Smooth muscle cell (in vitro differentiated cells): ENCODE data around the gene ADIPOR1. TPM values are rescaled to one million over a fixed set of nuclear protein-coding genes. Genes with fewer than 3 reads are reported as not detected.
"Not testable (repeated sequence)": the region's sequence is repeated elsewhere in the genome, so short reads cannot be mapped to it uniquely, and the experiment has no call there.

Experiments
- DNase-seq: peaks from one replicate; lab custom pipeline; 2025; ENCODE audit not compliant: unreplicated experiment; lab: John Stamatoyannopoulos, UW
- H2AFZ ChIP-seq: fragments of 200-600 bp; sonication (generic); 2 replicates; pipeline ENCODE4 v1.6.0; 2016; ENCODE audit warnings: antibody characterized with exemption, low read depth, mild to moderate bottlenecking
- H3F3A ChIP-seq: fragments of 200-600 bp; sonication (generic); 2 replicates; pipeline ENCODE4 v1.6.0; 2017; ENCODE audit warnings: antibody characterized with exemption, low read depth
- H3K27ac ChIP-seq: fragments of 200-600 bp; sonication (generic); 2 replicates; pipeline ENCODE4 v1.5.1; 2016; ENCODE audit warnings: low read depth, mild to moderate bottlenecking
- H3K27me3 ChIP-seq: fragments of 200-600 bp; sonication (generic); 2 replicates; pipeline ENCODE4 v1.6.1; 2016; ENCODE audit warnings: low read depth, mild to moderate bottlenecking
- H3K36me3 ChIP-seq: fragments of 200-600 bp; sonication (generic); 2 replicates; pipeline ENCODE4 v1.5.1; 2016; ENCODE audit warnings: low read depth
- H3K4me1 ChIP-seq: fragments of 200-600 bp; sonication (generic); 2 replicates; pipeline ENCODE4 v1.5.1; 2016; ENCODE audit warnings: low read depth
- H3K4me2 ChIP-seq: fragments of 200-600 bp; sonication (generic); 2 replicates; pipeline ENCODE4 v1.6.0; 2016; ENCODE audit warnings: mild to moderate bottlenecking
- H3K4me3 ChIP-seq: fragments of 200-600 bp; sonication (generic); 2 replicates; pipeline ENCODE4 v1.5.1; 2016; ENCODE audit warnings: mild to moderate bottlenecking
- H3K79me2 ChIP-seq: fragments of 200-600 bp; sonication (generic); 2 replicates; pipeline ENCODE4 v1.6.0; 2016; ENCODE audit warnings: low read depth, mild to moderate bottlenecking
- H3K9ac ChIP-seq: fragments of 200-600 bp; sonication (generic); 2 replicates; pipeline ENCODE4 v1.6.0; 2016; ENCODE audit warnings: low read depth
- H3K9me3 ChIP-seq: fragments of 200-600 bp; sonication (generic); replicated peaks from 2 replicates; pipeline ENCODE4 v1.5.1; 2016; ENCODE audit warnings: low read depth
- H4K20me1 ChIP-seq: fragments of 200-600 bp; sonication (generic); 2 replicates; pipeline ENCODE4 v1.6.0; 2016; ENCODE audit warnings: low read depth
- WGBS: methylation state at CpG from one replicate; pipeline ENCODE4 v1.1.7; 2016; ENCODE audit warnings: low lambda C conversion rate; 5-methylcytosine and 5-hydroxymethylcytosine counted together
- polyA plus RNA-seq: library from polyadenylated mRNA; unstranded; fragments of >200 nt; fragmentation: Nextera tagmentation; extraction: Ambion mirVana; gene quantifications from 2 replicates; pipeline ENCODE4 v1.2.1, GENCODE V29; 2016
- total RNA-seq: library from RNA; depleted of rRNA; stranded (reverse); fragments of >200 nt; gene quantifications from 2 replicates; pipeline ENCODE4 v1.2.3, GENCODE V29; 2014
- TF ChIP-seq, protein P1 (sequence below): fragments of 200-600 bp; sonication (generic); IDR thresholded peaks from 2 replicates; pipeline ENCODE4 v1.5.1; 2017; ENCODE audit warnings: borderline replicate concordance, mild to moderate bottlenecking, antibody characterized with exemption; ENCODE audit not compliant: insufficient read depth, poor library complexity, severe bottlenecking

The ADIPOR1 gene
- total and polyA plus RNA-seq, 2 experiments from 2014 or later: 132 to 146 TPM

DNA sequence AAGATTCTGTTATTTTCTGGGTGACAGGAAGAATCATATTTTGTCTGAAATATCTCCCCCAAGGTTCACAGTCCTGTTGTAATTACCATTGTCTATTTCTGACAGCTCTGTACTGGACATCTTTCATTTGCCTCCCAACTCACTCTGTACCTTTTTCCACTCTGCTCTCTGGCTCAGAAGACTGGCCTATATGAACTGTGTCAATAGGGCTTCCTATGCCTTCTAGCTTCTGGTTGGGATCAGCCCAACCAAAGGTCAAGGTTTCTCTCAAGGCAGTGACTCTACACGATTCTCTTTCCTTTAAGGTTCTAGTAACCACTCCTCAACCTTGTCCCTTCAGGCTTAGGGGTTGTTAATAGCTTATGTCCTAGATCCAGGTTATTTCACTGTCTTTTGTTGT lies 48.6 kb downstream of the ADIPOR1 start:
- Histone ChIP-seq H3K4me3 (no peak overlapping the region), H3K9ac (no peak overlapping the region), H3K9me3 (no peaks in the 10 kb centered on the region), H3K36me3 (peaks cover 23% of the 10 kb centered on the region), H3K79me2 (no peaks in the 10 kb centered on the region), H4K20me1 (no peaks in the 10 kb centered on the region), H3F3A (no peaks in the 10 kb centered on the region), H3K27me3 (no peaks in the 10 kb centered on the region), H3K4me2 (no peak overlapping the region), H3K4me1 (no peaks in the 10 kb centered on the region), H2AFZ (no peak overlapping the region), H3K27ac (no peak overlapping the region)
- TF ChIP-seq, protein P1, sequence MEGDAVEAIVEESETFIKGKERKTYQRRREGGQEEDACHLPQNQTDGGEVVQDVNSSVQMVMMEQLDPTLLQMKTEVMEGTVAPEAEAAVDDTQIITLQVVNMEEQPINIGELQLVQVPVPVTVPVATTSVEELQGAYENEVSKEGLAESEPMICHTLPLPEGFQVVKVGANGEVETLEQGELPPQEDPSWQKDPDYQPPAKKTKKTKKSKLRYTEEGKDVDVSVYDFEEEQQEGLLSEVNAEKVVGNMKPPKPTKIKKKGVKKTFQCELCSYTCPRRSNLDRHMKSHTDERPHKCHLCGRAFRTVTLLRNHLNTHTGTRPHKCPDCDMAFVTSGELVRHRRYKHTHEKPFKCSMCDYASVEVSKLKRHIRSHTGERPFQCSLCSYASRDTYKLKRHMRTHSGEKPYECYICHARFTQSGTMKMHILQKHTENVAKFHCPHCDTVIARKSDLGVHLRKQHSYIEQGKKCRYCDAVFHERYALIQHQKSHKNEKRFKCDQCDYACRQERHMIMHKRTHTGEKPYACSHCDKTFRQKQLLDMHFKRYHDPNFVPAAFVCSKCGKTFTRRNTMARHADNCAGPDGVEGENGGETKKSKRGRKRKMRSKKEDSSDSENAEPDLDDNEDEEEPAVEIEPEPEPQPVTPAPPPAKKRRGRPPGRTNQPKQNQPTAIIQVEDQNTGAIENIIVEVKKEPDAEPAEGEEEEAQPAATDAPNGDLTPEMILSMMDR: no peak
- WGBS: 94% methylated on average over 1 of the region's 1 CpG
- DNase-seq: no peak

DNA sequence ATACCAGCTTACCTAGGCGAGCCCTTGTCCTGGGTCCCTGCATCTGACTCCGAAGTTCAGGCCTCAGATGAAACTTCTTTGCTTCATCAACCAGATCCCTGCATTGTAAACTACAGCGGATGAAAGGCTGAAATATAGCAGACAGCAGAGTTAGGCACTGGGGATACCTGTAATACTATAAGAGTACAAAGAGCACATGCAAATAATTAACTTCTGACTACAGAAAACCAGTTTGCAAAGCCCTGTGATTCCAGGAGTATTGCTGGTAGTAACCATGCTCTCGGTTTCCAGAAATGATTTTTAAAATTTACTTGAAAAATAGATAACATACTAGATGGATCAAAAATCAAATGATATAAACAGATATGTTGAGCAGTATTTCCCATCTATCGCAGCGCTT lies 49.1 kb downstream of the ADIPOR1 start:
- Histone ChIP-seq H3K4me1 (no peaks in the 10 kb centered on the region), H3K9me3 (no peaks in the 10 kb centered on the region), H3K4me2 (no peak overlapping the region), H3K36me3 (peaks cover 23% of the 10 kb centered on the region), H3K79me2 (no peaks in the 10 kb centered on the region), H4K20me1 (no peaks in the 10 kb centered on the region), H3F3A (no peaks in the 10 kb centered on the region), H3K4me3 (no peak overlapping the region), H3K9ac (no peak overlapping the region), H3K27ac (no peak overlapping the region), H3K27me3 (no peaks in the 10 kb centered on the region), H2AFZ (no peak overlapping the region)
- 98% methylated on average over 6 of the region's 6 CpGs for WGBS
- TF ChIP-seq, protein P1: no peak
- no peak for DNase-seq

DNA sequence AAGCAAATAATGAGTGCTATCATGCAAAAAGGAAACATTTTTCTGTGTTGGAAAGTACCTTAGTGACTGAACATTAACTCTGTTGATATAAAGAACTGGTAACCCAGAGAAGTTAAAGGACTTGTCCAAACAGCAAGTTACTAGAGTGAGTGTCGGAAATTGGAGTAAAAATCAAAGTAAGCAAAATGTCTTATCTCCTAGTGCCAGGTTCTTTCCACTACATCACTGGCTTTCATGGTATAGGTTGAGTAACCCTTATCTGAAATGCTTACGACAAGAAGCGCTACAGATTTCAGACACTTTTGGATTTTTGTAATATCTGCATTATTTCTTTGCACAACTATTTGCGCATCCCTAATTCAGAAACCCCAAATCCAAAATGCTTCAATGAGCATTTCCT lies 52.8 kb downstream of the ADIPOR1 start:
- Histone ChIP-seq H3K27ac (no peak overlapping the region), H3K4me2 (no peak overlapping the region), H3F3A (no peaks in the 10 kb centered on the region), H3K9me3 (no peaks in the 10 kb centered on the region), H3K36me3 (peaks cover 23% of the 10 kb centered on the region), H3K27me3 (no peaks in the 10 kb centered on the region), H3K79me2 (no peaks in the 10 kb centered on the region), H3K9ac (no peak overlapping the region), H3K4me1 (no peaks in the 10 kb centered on the region), H4K20me1 (no peaks in the 10 kb centered on the region), H3K4me3 (no peak overlapping the region), H2AFZ (no peak overlapping the region)
- DNase-seq: no peak
- TF ChIP-seq, protein P1: no peak
- WGBS: 96% methylated on average over 4 of the region's 4 CpGs

DNA sequence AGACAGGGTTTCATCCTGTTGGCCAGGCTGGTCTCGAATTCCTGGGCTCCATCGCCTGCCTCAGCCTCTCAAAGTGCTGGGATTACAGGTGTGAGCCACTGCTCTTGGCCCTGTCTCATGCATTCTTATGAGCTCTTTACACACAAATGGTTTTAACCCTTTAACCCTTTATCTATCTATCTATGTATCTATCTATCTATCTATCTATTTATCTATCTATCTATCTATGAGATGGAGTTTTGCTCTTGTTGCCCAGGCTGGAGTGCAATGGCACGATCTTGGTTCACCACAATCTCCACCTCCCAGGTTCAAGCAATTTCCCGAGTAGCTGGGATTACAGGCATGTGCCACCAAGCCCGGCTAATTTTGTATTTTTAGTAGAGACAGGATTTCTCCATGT lies 54.3 kb downstream of the ADIPOR1 start:
- not testable (repeated sequence) for H3K79me2 ChIP-seq, H3K27ac ChIP-seq, H3K9ac ChIP-seq, DNase-seq, H3K9me3 ChIP-seq, H2AFZ ChIP-seq, H3K4me3 ChIP-seq, H3K4me2 ChIP-seq, H3K27me3 ChIP-seq, H3K4me1 ChIP-seq, H3F3A ChIP-seq, H4K20me1 ChIP-seq
- H3K36me3 ChIP-seq: peaks cover 11% of the 10 kb centered on the region
- 97% methylated on average over 5 of the region's 5 CpGs for WGBS
